ENCODE results near the gene BCAR3.
A peak's percentile ranks its signal among the peaks of the same experiment; 100 is the strongest.

BCAR3 gene

DNA sequence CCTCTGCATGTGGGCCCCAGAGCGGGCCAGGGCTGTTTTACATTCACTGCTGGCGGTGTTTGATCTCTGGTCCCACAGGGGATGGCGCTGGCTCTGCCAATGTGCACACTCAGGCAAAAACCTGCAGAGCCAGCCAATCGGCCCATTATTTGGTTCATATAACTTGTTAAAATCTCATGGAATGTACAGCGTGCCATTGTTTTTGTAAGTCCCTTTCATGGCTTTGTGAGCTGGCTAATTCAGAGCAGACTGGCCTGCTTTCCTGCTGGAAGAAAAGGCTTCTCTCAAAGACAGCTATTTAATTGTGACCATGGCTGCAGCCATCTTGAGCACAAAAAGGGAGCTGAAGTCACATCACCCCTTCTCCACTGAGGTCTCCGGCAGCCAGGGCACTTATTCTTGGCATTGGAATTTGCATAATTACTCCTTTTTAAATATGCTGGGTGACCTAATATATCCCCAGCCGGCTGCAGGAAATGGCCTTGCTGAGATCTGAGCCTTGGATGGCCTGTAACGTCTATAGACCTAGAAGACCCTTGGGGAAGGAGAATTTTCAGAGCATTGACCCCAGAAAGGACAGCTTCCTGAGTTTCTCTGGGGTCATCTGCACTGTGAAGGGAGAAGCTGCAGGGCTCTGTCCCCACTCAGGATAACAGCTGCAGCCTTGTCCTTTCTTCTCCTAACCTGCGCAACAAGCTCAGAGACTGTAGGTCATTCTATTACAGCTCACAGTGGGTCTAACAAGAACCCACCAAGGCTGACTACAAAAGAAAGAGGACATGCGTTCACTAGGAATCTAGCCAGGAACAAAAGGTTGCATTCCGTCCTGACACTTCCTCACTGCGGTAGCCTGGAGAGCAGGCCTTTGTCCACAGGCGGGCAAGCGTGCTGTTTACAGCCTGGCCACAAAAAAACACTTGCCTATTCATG, 45.8 kb downstream of the BCAR3 start:
- DNase-seq = no peak

DNA sequence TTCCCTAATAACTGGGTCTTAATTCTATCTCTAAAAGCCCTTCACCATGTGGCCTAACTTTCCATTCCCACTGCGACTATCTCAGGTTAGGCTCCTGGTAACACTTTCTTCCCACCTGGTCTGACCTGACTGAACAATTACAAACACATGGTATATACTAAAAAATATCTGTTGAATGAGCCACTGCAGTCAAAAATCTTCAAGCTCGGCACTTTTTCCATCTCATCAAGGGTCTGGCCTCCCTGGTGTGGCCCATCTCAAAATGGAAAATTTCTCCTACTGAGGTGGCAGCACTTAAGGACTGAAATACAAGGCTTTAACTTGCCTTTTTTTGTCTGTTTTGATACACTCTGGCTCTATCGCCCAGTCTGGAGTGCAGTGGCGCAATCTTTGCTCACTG, 48.3 kb downstream of the BCAR3 start:
- no peak for DNase-seq

DNA sequence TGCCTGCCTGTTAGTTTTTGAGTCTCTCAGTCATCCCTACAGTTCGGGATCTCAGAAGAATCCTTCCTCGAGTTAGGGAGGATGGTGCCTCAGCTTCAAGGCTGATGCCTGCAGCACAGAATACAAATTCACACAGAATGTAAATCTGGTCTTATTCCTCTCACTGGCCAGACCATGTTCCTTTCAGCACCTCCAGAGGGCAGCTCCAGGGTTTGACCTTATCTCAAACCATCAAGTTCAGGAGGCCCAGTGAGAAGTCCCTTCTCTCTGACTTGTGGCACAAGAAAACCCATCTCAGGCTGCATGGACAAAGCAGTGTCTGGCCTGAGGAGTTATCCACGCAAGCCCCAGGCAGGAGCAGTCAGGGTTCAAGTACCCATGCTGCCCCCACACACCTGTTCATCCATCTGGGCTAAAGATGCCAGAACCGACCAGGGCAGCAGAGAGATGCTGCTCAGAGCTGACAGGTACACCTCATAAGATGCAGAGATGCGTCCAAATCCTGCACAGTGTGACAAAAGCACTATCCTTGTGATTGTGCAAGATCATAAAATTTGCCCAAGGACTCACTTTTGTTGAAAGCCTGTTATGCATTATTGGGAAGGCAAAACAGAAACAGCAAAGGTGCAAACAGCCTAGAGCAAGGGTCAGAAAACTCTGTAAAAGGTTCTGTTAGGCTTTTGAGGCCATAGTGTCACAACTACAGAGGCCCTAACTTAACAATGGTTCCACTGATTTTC, 49.8 kb downstream of the BCAR3 start:
- DNase-seq = no peak

DNA sequence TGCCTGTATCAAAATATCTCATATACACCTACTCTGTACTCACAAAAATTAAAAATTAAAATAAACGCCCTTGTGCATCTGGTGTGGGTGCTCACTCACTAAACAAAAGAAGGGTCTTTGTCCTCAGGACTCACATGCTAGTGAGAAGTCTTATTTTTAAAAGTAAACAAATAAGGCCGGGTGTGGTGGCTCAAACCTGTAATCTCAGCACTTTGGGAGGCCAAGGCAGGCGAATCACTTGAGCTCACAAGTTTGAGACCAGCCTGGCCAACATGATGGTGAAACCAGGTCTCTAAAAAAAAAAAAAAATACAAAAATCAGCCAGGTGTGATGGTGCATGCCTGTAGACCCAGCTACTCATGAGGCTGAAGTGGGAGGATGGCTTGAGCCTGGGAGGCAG, 51.5 kb downstream of the BCAR3 start:
- no peak for DNase-seq

DNA sequence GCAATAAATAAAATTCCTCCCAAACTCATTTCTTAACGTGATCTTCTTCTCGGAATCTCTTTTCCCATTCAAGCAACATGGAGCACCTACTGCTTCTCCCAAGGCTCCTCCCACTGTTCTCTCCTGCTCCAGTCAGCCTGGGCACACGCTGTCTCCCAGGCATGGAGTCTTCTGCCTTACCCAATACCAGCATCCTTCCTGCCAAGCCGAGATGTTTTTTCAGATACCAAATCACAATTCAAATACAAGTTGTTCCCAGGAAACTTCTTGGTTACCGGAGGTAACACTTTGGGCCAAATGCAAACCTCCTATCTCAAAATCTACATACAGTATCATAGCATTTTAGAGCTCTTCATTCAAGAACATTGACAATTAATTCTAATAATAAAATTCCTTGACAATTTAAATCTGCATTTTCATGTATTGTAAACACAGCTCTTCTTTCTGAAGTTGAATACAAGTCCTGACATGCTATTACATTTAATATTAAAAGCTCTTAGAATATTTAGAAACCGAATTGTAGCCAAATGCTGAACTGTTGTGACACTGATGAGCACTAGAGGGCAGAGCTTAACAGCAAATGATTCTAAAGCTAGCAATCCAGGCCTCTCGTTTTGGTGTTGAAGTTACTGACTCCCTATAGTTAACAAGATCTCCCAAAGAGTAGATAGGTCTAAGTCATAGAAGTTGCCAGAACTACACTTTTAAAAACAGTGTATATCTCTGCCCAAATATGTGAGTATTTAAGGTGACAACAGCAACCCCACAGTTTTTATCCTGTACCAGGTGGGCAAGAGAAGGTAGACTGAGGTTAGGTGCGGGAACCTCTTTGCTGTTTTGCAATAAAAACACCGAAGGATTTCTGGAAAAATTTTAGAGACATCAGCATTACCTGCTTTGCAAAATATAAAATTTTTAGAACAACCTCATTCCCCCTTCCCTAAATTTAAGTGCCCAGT, 52.3 kb downstream of the BCAR3 start:
- peak; percentile 77 for DNase-seq

DNA sequence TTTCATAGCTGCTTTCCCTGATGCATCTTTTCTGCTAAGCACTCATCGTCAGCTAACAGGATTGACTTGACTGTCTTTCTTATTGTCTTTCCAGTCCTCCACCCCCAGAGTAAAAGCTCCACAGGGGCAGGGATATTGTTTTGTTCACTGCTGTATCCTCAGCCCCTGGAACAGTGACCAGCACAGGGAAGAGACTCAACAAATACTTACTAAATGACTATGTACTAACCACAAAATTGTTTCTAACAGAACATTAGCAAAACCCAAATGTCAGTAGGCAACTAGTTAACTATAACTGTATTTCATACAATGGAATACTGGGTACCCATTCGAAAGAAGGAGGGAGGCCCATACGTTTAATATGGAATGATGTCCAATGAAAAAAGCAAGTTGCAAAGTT, 53.0 kb downstream of the BCAR3 start:
- DNase-seq = no peak

DNA sequence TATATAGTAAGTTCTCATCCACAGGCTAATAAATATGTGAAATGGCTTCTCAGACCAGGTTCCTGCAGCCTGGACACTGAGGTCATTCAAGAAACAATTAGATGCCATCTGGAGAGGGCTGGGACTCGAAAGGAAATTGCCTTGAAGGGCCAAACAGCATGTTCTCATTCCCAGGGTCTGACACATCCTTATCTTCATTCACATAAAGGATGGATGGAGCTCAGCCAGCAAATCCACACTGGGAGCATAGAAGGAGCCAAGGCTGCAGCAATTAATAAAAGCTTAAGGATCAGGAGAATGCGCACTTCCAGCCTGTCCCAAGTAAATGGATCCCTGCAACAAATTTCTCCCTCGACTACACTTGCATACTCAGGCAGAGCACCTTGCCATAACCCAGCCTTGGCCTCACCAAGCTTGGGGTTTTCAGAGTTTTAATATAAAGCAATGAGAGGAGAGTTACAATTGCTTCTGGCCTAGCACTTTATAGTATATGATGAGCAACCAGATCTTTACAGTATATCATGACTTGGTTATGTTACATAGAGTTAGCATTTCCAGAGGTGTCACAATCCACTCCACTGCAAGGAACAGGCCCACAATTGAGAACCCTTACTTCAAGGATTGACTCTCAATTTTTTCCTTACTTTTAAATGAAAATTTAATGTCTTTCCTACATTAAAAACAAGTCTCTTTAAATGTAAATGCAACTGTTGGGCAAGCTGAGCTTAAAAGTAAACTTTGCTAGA, 55.9 kb downstream of the BCAR3 start:
- no peak for DNase-seq

DNA sequence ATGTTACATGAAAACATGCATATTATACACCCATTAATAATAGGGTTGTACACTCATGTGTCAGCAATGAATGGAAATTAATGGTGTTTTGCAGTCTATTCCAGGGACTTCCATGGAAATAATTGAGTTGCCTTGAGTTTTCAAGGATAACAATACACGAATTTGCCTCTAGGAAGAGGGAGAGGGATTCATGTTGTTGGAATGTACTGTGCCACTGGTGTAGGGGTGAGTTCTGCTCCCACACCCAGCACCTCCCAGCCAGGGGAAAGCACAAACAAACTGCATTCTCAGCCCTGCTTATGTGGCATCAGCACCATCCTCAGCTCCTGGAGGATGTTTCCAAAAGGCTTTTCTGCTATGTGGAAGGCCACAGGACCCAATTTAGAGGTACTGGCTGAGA, 57.8 kb downstream of the BCAR3 start:
- DNase-seq = no peak

DNA sequence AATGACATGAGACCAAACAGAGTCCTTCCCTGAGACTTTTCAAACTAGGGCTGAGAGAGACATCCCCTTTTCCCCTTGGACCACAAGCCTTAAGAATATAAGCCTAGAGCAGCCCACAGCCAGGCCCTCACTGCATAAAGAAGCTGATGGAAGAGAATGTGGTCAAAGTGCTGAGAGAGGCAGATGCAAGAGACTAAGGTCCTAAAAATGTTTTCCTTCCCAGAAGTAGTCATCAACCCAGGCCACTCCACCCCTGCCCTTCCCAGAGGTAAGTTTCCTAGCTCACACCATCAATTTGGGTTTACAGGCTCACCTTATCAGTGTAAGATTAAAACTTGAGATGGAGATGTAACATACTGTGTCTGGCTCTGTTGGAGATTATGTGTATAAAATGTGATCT, 58.2 kb downstream of the BCAR3 start:
- DNase-seq = no peak

DNA sequence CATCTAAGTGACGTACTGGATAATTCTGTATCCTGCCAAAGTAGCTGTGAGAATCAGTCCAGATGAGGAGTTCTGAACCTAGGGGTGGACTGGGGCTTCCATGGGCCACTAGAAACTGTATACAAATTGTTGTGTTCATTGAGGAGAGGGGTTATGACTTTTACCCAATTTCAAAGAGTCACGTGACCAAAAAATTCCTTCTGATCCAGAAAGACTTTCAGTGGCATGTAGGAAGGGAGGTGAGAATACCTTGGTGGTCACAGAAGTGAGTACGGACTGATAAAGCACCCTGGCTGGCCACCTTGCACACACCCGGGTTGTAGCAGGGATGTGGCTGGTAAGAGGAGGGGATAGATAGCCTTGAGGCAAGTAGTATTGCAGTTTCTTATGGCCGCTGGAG, 60.4 kb downstream of the BCAR3 start:
- no peak for DNase-seq

DNA sequence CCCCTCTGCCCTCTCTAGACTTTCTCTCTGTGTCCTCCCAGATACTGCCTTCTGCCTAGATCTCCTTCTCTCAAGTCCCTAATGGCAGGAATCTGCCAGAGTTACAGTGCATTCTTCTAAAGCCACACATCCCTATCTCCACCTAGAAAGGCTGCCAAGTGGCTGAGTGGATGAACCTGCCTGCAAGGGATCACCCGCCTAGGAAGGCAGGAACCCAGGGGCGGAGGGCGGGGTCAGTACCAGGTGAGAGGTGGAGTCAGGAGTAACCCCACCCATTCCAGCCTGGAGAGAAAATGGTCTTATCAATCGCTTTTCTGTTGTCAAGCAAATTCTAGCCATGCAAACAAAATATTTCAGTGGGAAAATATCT, 60.8 kb downstream of the BCAR3 start:
- DNase-seq = no peak

DNA sequence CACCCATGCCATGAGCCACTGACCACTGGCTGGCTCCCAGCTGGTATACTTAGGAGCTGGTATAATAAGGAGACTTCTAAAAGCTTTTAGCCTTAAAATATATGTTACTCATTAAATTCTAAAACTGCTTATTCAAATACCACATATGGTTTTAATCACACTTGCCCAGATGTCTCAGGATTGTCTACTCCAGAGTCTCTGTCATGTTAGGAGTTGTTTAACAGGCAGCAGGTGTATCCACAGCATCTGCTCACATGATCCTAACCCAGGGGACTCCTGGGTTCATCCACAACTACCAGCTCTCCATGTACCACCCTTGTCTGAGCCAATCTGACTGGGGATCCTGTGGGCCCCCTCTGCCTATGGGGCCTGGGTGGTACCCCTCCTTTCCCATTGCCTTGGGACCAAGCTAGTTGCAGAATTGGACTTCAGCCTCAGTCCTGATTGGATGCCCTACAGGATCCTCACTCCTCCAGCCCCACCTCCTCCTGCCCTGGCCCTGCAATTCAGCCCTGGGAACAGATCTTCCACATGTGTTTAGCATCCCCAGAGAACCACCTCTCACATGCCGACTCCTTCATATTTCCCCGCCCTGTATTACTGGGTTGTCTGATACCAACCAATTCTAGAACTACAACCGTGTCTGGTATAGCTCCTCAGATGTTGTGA, 61.3 kb downstream of the BCAR3 start:
- no peak for DNase-seq

DNA sequence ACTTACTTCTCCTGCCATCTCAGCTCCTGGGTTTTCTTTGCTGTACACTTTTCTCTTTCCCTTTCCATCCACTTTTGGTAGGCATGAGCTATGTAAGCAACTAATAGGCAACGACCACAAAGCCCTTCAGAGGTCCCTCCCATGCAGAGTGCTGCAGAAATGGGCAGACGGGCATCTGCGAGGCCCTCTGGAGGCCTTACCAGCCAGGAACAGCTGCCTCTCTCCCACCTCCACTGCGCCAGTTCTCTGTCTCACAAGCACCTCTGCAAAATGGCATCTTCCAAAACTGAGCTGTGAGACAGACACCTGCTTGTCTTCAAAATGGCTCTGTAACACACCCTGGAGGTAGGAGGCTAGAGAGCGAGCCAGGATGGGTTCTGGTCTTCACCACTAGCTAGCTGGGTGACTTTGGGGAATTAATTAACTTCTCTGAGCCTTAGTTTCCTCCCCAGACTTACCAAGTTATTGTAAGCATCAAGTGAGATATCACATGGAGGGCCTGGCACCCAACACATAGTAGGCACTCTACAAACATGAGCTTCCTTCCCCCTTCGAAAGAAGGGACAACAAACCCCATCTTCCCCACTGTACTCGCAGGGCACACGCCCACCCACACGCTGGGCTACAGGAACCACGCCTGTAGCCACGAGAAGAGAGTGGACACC, 62.0 kb downstream of the BCAR3 start:
- DNase-seq = no peak

DNA sequence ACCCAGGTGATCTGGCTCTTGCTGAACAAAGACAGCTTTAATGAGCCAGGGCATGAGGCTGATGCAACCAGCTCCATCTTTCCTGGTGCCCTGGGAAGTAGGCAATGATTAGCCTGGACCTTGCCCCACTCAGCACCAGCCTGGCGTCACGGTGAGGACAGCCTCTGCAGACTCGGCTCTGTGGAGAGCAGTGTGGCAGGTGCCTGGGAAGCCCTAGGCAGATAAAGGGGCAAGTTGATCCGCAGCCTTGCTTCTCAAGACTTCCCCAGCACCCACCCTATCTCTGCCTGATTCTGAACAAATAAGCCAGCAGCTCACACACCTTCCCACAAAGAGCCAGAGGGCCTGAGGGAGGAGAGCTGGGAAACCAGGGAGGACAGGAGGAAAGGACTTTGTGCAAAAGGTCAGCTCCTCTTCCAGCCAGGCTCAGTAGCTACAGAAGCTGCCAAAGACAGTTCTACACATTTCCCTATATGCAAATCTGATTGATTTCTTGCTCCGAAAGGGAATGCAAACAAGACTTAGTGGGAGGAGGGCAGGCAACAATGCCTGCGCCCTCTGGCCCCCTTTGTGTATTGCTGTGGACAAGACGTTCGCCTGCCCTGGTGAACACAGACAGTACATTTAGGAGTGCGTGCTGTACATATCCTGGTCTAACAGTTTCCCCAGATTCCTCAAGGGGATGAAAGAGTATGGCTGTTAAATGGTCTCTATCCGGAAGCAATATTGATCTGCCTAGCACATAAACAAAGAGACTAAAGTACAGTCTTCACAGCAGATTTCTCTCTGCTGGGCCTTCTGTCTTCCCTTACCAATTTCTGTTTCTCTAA, 63.8 kb downstream of the BCAR3 start:
- DNase-seq = no peak

DNA sequence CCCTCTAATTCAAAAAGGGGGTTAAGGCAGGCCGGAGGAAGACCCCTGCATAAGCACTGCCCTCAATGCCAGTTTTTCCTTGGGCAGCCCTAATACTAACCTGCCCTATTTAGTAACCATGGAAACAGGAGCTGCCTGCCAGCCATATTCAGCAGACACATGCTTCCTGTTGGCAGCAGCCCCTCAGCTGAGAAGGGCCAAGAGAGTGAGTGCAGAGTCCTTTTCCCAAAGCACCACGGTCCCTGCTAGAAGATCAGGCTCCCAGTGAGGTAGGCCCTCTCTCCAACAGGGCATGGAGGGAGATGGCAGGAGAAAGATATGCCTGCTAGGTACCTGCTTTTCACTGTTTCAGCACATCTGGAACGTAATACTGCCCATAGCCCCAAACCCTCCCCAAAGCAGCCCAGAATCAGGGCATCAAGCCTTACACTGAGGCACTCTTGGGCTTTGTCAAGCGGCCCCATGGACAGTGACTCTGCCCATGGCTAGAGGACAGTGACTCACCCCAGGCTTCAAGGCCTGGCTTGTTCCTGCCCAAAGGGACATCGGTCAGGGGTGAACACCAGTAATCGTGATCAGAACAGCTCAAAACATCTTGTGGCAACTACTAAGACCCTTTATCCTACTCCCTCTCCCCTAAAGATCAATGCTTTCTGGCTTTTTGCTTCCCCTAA, 64.5 kb downstream of the BCAR3 start:
- DNase-seq = no peak

DNA sequence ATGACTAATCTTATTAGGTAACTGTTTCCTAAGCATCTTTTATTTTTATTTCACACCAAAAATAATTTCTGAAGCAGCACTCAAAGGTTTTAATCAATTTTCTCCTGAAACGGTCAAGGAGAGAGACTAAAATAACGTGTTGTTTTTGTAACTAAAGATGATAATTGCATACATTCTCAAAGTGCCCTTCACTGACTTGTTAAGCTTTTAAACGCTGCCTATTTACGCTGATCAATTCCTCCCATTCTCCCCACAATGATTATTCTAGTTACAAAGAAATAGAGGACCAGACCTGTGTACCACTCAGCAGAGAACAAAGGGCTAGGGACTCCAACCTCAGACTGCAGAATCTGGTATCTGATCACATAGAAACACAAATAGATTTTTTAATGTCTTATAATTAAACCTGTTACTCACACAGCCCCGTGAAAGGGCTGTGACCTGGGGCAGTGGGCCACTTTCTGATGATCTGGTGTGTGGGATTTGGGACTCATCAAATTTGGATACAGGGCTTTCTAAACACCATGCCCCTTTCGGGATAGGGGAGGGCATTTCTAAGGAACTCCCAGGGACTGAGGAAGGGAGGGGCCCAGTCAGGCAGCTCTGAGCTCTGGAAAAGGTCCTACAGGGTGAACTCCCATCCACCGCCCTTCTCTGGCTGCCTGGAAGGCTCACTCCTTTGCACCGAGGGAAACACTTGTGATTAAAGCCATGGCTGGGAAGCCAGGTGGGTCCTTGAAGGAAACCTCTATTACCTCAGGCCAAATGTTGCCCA, 65.2 kb downstream of the BCAR3 start:
- no peak for DNase-seq

DNA sequence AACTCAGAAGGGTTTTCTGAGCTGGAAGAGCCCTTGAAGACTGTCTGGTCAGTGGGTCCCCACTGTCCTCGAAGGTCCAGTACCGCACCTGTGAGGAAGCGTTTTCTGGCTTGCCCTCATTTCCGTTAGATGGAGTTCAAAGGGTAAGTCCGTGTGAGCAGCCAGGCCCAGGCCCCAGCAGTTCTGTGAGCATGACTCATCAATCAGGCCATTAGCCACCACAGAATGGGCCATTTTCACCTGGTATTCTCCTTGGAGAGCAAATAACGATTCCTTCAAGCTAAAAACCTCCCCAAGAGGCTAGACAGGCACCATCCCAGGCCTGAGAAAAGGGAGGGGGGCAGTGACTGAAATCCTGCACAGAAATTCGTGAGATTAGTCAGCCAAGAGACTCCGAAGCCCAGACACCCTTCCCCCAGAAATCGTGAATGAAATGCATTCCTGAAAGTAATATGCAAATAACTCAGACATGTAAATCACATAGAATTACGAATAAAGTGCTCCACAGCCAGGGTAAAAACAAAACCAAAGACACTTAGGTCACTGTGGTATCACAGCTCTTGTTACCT, 66.0 kb downstream of the BCAR3 start:
- DNase-seq = no peak

DNA sequence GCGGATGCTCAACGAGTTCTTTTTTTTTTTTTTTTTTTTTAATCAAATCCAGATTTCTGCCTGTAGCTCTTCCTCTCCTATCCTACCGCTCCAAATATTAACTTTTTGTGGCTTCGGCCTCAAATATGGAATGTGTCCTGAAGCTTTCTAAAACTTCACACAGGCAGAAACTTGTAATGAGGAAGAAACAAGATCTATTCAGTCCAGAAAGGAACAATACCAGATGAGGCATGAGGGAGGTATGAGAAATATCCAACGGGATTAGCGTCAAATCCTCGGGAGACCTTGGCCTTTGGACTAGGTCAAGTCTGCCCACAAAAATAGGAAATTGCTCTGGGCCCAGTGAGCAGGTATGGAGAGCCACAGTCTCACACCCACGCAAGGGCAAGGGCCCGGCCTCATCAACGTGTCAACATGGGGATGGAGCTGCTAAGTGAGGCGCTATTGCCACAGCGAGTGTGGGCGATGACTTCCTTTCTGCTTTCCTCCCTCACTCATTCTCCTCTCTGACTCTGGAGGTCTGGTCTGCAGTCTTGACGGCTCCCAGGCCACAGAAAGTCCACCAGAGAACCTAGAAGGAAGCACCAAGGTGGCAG, 66.6 kb downstream of the BCAR3 start:
- no peak for DNase-seq

Data from CD4-positive, alpha-beta T cell treated with Interleukin-21 for 1 hour (primary cell).